ENCODE measurements around the gene DNMT3A.
A peak's percentile ranks its signal among the peaks of the same experiment; 100 is the strongest.

The DNMT3A gene

DNA sequence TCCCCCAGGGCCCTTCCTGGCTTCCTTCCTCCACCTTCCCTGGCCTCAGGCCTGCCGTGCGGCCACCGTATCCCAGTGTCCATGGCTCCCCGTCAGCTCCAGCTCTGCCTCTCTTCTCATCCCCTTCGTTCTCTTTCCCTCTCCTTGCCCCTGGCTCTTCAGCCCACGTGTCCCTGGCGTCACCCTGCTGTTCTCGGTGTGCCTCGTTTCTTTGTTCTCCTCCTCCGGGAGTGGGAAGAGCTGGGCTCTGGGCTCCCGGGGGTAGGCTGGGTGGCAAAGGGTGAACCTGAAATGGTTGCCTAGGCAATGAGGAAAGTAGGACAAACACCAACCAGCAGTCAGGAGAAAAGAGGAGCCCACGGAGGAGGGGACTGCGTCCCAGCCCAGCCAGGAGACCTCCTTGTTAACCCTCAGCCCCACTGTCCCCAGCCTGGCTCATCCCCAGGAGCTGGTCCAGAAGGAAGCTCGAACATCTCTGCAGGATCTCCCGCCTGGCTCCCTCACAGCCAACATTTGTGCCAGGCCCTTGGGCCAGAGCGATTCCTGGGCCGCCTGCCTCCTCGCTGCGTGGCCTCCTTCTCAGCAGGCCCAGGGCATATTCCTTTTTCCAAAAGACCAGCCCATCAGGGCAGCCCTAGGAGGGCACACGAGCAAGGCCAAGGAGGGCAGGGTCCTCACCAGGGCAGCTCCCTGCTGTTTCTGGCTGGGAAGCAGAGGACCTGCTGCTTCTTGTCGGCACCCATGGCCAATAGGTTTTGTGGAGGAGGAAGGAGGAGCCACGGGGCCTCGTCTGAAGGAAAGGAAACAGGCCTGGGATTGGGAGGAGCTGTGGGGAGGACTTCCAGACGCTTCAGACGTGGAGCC lies 30.9 kb upstream of the DNMT3A start:
- no peak for DNase-seq (ENCODE audit: low read depth)

- DNase-seq (ENCODE audit: low read depth), result no peak
Observed at GRCh38 chr2:25371253-25372241, 29.8 kb upstream of the DNMT3A start.

DNA sequence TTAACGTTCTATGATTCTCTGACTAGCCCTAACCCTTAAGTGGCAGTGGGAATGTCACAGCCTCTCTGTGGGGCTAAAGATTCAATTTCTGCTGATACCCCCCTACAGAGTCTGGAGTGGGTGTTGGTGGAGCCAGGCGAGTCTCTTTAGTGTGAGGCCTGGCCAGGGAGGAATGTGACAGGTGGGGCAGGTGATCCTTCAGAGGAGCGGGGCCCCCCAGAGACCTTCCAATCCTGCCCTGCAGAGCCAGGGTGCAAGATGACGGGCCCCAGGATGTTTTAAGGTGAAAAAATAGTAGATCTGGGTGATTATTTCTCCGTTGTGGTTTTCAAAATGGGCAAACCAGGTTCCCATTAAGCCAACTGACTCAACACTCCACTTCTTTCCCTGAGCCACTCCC lies 28.2 kb upstream of the DNMT3A start:
- DNase-seq (ENCODE audit: low read depth), result no peak

GRCh38 chr2:25369439-25369838 lies 27.7 kb upstream of the DNMT3A start:
- DNase-seq (ENCODE audit: low read depth), result no peak

GRCh38 chr2:25368660-25369059 lies 26.9 kb upstream of the DNMT3A start:
- DNase-seq (ENCODE audit: low read depth), result no peak

GRCh38 chr2:25367296-25367695 lies 25.6 kb upstream of the DNMT3A start:
- no peak for DNase-seq (ENCODE audit: low read depth)

DNA sequence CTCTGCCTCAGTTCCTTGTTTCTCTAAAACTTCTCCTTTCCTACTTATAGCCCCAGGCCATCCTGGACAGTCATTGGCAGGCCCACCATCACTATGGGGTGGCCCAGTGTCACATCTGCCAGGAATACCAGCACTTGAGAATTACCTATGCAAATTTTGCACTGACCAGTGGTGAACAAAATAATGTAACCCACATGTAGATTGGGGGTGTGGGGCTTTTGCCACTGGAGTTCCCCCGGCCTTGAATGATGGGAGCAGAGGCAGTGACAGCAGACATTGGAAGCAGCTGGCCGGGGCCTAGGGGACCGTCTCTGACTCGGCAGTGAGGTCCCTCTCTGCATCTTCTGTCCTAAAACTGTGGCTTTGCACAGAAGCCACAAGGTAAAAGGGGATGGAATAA lies 24.9 kb upstream of the DNMT3A start:
- no peak for DNase-seq (ENCODE audit: low read depth)

- no peak for DNase-seq (ENCODE audit: low read depth)
Observed at GRCh38 chr2:25365241-25365640, 23.5 kb upstream of the DNMT3A start.

DNA sequence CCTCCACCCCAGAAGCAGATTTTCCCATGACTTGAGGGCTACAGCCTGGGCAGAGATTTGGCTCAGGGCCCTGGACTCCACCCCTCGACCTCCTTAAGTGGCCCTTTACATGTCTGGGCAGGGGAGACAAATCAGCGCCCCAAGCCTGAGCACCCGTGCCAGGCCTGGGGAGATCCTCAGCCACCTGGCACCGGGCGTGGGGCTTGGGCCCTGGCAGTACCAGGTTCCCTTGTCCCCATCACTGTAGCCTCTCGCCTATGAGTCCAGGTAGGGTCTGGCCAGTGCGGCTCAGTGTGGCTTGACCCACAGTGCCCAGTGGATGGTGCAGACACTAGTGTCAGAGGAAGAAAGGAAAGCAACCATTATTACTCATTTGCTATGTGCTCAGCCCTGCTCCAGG lies 22.0 kb upstream of the DNMT3A start:
- DNase-seq (ENCODE audit: low read depth), result no peak

DNA sequence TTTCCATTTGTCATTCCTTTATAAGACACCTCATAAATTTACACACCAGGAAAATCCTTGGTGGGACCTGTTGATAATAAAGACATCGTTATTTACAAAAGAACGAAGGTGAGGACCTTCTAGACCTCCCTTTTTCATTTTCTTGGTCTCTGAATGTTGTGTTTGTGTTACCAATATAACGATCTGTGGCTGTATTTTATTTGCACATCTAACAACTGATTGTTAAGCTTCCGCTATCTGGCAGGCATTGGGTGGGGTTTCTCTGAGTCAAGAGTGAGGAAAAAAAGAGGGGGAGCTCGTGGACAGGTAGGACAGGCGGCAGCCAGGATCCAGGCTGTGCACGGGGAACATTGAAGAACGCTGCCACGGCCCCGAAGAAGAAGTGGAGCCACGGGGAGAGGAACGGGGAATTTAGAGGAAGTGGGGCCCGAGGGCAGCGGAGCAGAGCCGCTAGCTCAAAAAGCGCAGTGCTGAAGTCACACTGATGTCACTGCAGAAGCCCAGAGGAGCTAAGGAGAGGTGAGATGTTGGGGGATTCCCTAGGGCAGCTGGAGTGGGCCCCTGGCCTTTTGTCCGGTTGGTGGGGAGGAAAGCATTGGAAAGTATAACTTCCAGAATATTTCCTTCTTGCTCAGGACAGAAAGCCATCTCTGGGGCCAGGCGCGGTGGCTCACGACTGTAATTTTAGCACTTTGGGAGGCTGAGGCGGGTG lies 20.9 kb upstream of the DNMT3A start:
- DNase-seq (ENCODE audit: low read depth), result no peak

GRCh38 chr2:25362049-25362433 lies 20.3 kb upstream of the DNMT3A start:
- DNase-seq (ENCODE audit: low read depth), result peak; percentile 89

- no peak for DNase-seq (ENCODE audit: low read depth)
Observed at GRCh38 chr2:25361261-25362048, 19.7 kb upstream of the DNMT3A start.

- no peak for DNase-seq (ENCODE audit: low read depth)
Observed at GRCh38 chr2:25358836-25359235, 17.1 kb upstream of the DNMT3A start.

DNA sequence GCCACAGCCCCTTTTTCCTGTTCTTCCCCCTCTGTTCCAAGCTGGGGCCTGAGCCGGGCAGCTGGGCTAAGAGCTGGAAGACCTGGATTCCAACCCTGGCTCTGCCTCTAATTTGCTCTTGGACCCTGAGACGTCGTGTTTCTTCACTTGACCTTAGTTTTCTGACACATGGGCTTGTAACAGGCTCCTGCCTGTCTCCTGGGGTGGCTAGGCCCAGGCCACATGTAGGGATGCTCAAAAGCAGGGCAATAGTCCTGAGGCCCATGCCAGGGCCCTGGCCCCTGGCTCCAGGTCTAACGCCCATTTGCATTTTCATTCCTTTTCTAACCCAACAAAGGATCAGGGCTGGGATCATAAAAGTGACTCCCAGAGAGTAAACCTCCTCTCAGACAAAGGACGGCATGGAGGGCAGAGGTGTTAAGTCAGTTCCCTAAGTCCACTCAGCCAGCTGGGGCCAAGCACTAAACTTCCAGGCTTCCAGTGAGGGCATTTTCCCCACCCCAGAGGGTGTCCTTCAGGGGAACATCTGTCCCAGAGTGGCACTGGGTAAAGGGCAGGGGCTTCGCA lies 16.6 kb upstream of the DNMT3A start:
- no peak for DNase-seq (ENCODE audit: low read depth)

GRCh38 chr2:25356088-25356487 lies 14.4 kb upstream of the DNMT3A start:
- no peak for DNase-seq (ENCODE audit: low read depth)

- DNase-seq (ENCODE audit: low read depth), result no peak
Observed at GRCh38 chr2:25355270-25355669, 13.5 kb upstream of the DNMT3A start.

GRCh38 chr2:25354116-25354515 lies 12.4 kb upstream of the DNMT3A start:
- DNase-seq (ENCODE audit: low read depth), result no peak

- no peak for DNase-seq (ENCODE audit: low read depth)
Observed at GRCh38 chr2:25349397-25349796, 7.7 kb upstream of the DNMT3A start.

GRCh38 chr2:25347846-25348245 lies 6.1 kb upstream of the DNMT3A start:
- DNase-seq (ENCODE audit: low read depth), result no peak

- no peak for DNase-seq (ENCODE audit: low read depth)
Observed at GRCh38 chr2:25347205-25347815, 5.6 kb upstream of the DNMT3A start.
